ENCODE data around the gene SIRT1. TPM values are rescaled to one million over a fixed set of nuclear protein-coding genes. Genes with fewer than 3 reads are reported as not detected.
"Not testable (repeated sequence)": the region's sequence is repeated elsewhere in the genome, so short reads cannot be mapped to it uniquely, and the experiment has no call there.

SIRT1 gene
- total RNA-seq, 1 donor from 2014 or later: 29.3 TPM

GRCh38 chr10:67935223-67935622, 50.8 kb downstream of the SIRT1 start:
- H3K9me3 Mint-ChIP-seq: no peaks in the 10 kb centered on the region
- no peaks in the 10 kb centered on the region for H3K27me3 Mint-ChIP-seq (ENCODE audit: insufficient read depth)
- DNase-seq (ENCODE audit: low spot score): no peak
- H3K27ac Mint-ChIP-seq: no peak overlapping the region
- no peaks in the 10 kb centered on the region for H3K4me1 Mint-ChIP-seq (ENCODE audit: low read depth)
- intact Hi-C loops (cut with micrococcal nuclease): no loop called here
- peaks cover 18% of the 10 kb centered on the region for H3K36me3 Mint-ChIP-seq (ENCODE audit: low read depth)
- H3K4me3 Mint-ChIP-seq: no peak overlapping the region

- H3K27ac Mint-ChIP-seq: no peak overlapping the region
- no peak overlapping the region for H3K4me3 Mint-ChIP-seq
- H3K27me3 Mint-ChIP-seq (ENCODE audit: insufficient read depth): no peaks in the 10 kb centered on the region
- intact Hi-C loops (cut with micrococcal nuclease): no loop called here
- no peak for DNase-seq (ENCODE audit: low spot score)
- H3K36me3 Mint-ChIP-seq (ENCODE audit: low read depth): peaks cover 18% of the 10 kb centered on the region
- no peaks in the 10 kb centered on the region for H3K4me1 Mint-ChIP-seq (ENCODE audit: low read depth)
- no peaks in the 10 kb centered on the region for H3K9me3 Mint-ChIP-seq
These were observed 52.0 kb downstream of the SIRT1 start for GRCh38 chr10:67936416-67936815.

GRCh38 chr10:67943917-67944316, 59.5 kb downstream of the SIRT1 start:
- Mint-ChIP-seq H3K4me3 (no peak overlapping the region), H3K4me1 (ENCODE audit: low read depth) (no peaks in the 10 kb centered on the region), H3K9me3 (peaks cover 8% of the 10 kb centered on the region), H3K27ac (no peak overlapping the region), H3K36me3 (ENCODE audit: low read depth) (peaks cover 31% of the 10 kb centered on the region), H3K27me3 (ENCODE audit: insufficient read depth) (no peaks in the 10 kb centered on the region)
- no peak for DNase-seq (ENCODE audit: low spot score)
- intact Hi-C loops (cut with micrococcal nuclease): no loop called here

GRCh38 chr10:67955614-67956013, 71.2 kb downstream of the SIRT1 start:
- DNase-seq (ENCODE audit: low spot score): no peak
- Mint-ChIP-seq H3K27me3 (ENCODE audit: insufficient read depth) (no peaks in the 10 kb centered on the region), H3K27ac (no peak overlapping the region), H3K4me1 (ENCODE audit: low read depth) (no peaks in the 10 kb centered on the region), H3K36me3 (ENCODE audit: low read depth) (peaks cover 22% of the 10 kb centered on the region), H3K9me3 (no peaks in the 10 kb centered on the region), H3K4me3 (no peak overlapping the region)
- intact Hi-C loops (cut with micrococcal nuclease): no loop called here

- Mint-ChIP-seq H3K4me1 (ENCODE audit: low read depth) (no peaks in the 10 kb centered on the region), H3K36me3 (ENCODE audit: low read depth) (peaks cover 9% of the 10 kb centered on the region), H3K27me3 (ENCODE audit: insufficient read depth) (no peaks in the 10 kb centered on the region), H3K9me3 (no peaks in the 10 kb centered on the region), H3K4me3 (no peak overlapping the region), H3K27ac (no peak overlapping the region)
- intact Hi-C loops (cut with micrococcal nuclease): no loop called here
- no peak for DNase-seq (ENCODE audit: low spot score)
These were observed 75.5 kb downstream of the SIRT1 start for GRCh38 chr10:67959839-67960476.

GRCh38 chr10:67965456-67965855, 81.0 kb downstream of the SIRT1 start:
- no peak for DNase-seq (ENCODE audit: low spot score)
- no peaks in the 10 kb centered on the region for H3K27me3 Mint-ChIP-seq (ENCODE audit: insufficient read depth)
- H3K9me3 Mint-ChIP-seq: no peaks in the 10 kb centered on the region
- H3K4me1 Mint-ChIP-seq (ENCODE audit: low read depth): no peaks in the 10 kb centered on the region
- H3K27ac Mint-ChIP-seq: no peak overlapping the region
- H3K4me3 Mint-ChIP-seq: no peak overlapping the region
- peaks cover 29% of the 10 kb centered on the region for H3K36me3 Mint-ChIP-seq (ENCODE audit: low read depth)
- intact Hi-C loops (cut with micrococcal nuclease): no loop called here

GRCh38 chr10:67966035-67966434, 81.6 kb downstream of the SIRT1 start:
- H3K9me3 Mint-ChIP-seq; DNase-seq (ENCODE audit: low spot score); H3K4me1 Mint-ChIP-seq (ENCODE audit: low read depth); intact Hi-C loops (cut with micrococcal nuclease); H3K27me3 Mint-ChIP-seq (ENCODE audit: insufficient read depth); H3K27ac Mint-ChIP-seq; H3K4me3 Mint-ChIP-seq: not testable (repeated sequence)
- H3K36me3 Mint-ChIP-seq (ENCODE audit: low read depth): peaks cover 31% of the 10 kb centered on the region

Other genes with a start within 250 kb of the SIRT1 start
- not detected in 2 replicates for gene CTNNA3, start 188.5 kb upstream of the SIRT1 start, total RNA-seq
- gene DNAJC12, start 46.5 kb upstream of the SIRT1 start, total RNA-seq: 25.0 and 27.2 TPM in 2 replicates
- 42.3 and 53.1 TPM in 2 replicates for gene HERC4, start 190.6 kb downstream of the SIRT1 start, total RNA-seq
- not detected in 2 replicates for gene MYPN, start 224.8 kb downstream of the SIRT1 start, total RNA-seq

Measured in activated T-helper 1 cell treated with anti-CD3 and anti-CD28 coated beads, Interleukin-12 subunit alpha, Interleukin-12 subunit beta, Interleukin-2, Interleukin-4 antibody, amounts not matched to agents 30 ng/mL and 10 ng/mL and 1 ng/mL, durations not matched to agents 14 hours and 24 hours and 36 hours (primary cell).